HepG2 (cell line): ENCODE results near the gene GPR15. TPM values are rescaled to one million over a fixed set of nuclear protein-coding genes. Genes with fewer than 3 reads are reported as not detected.

Experiments
- NFATC3 ChIP-seq: sonication (generic); formaldehyde crosslinking; IDR thresholded peaks from 2 replicates; pipeline ENCODE4 v1.5.1; 2020; ENCODE audit warnings: mild to moderate bottlenecking, missing genetic modification reagents
- SKIL ChIP-seq: sonication (generic); formaldehyde crosslinking; IDR thresholded peaks from 2 replicates; pipeline ENCODE4 v1.8.0; 2022; ENCODE audit warnings: missing genetic modification reagents, mild to moderate bottlenecking, moderate library complexity, borderline replicate concordance
- ZNF282 ChIP-seq: fragments of 450-650 bp; IDR thresholded peaks from 2 replicates; pipeline ENCODE4 v1.6.1; 2018; ENCODE audit not compliant: partially characterized antibody
- ZNF713 ChIP-seq: sonication (generic); formaldehyde crosslinking; IDR thresholded peaks from 2 replicates; pipeline ENCODE4 v1.4.0; 2020; ENCODE audit warnings: mild to moderate bottlenecking, missing genetic modification reagents
- polyA plus RNA-seq, 8 experiments: library from polyadenylated mRNA; depleted of rRNA in 3 of 8; stranded (reverse) in 7 of 8; unstranded in 1 of 8; fragments of >200 nt; fragmentation: Illumina TruSeq in 4 of 8; extraction: Trizol in 4 of 8; gene quantifications; 2 replicates each; pipeline versions ENCODE4 v1.2.1 to v1.2.3, GENCODE V29; 2011 to 2016; ENCODE audit warnings: low read depth in 4 of 8, missing spikeins in 1 of 8, mixed read lengths in 1 of 8; ENCODE audit not compliant: insufficient read depth in 1 of 8
- total RNA-seq, 5 experiments: library from RNA; depleted of rRNA; stranded (reverse); fragments of >200 nt; fragmentation: Illumina TruSeq; extraction: Trizol; gene quantifications; 2 replicates each; pipeline ENCODE4 v1.2.3, GENCODE V29; 2016; ENCODE audit warnings: low read depth in 1 of 5
- TF ChIP-seq, protein P1 (sequence below): sonication (generic); formaldehyde crosslinking; IDR thresholded peaks from 2 replicates; pipeline ENCODE4 v1.4.0; 2020; ENCODE audit warnings: mild to moderate bottlenecking, missing genetic modification reagents

GPR15 gene
- total and polyA plus RNA-seq, 2 of the 13 experiments (the other 11 are each of a cell fraction or from before 2014, with no cell fraction given): not detected

- TF ChIP-seq, protein P1, sequence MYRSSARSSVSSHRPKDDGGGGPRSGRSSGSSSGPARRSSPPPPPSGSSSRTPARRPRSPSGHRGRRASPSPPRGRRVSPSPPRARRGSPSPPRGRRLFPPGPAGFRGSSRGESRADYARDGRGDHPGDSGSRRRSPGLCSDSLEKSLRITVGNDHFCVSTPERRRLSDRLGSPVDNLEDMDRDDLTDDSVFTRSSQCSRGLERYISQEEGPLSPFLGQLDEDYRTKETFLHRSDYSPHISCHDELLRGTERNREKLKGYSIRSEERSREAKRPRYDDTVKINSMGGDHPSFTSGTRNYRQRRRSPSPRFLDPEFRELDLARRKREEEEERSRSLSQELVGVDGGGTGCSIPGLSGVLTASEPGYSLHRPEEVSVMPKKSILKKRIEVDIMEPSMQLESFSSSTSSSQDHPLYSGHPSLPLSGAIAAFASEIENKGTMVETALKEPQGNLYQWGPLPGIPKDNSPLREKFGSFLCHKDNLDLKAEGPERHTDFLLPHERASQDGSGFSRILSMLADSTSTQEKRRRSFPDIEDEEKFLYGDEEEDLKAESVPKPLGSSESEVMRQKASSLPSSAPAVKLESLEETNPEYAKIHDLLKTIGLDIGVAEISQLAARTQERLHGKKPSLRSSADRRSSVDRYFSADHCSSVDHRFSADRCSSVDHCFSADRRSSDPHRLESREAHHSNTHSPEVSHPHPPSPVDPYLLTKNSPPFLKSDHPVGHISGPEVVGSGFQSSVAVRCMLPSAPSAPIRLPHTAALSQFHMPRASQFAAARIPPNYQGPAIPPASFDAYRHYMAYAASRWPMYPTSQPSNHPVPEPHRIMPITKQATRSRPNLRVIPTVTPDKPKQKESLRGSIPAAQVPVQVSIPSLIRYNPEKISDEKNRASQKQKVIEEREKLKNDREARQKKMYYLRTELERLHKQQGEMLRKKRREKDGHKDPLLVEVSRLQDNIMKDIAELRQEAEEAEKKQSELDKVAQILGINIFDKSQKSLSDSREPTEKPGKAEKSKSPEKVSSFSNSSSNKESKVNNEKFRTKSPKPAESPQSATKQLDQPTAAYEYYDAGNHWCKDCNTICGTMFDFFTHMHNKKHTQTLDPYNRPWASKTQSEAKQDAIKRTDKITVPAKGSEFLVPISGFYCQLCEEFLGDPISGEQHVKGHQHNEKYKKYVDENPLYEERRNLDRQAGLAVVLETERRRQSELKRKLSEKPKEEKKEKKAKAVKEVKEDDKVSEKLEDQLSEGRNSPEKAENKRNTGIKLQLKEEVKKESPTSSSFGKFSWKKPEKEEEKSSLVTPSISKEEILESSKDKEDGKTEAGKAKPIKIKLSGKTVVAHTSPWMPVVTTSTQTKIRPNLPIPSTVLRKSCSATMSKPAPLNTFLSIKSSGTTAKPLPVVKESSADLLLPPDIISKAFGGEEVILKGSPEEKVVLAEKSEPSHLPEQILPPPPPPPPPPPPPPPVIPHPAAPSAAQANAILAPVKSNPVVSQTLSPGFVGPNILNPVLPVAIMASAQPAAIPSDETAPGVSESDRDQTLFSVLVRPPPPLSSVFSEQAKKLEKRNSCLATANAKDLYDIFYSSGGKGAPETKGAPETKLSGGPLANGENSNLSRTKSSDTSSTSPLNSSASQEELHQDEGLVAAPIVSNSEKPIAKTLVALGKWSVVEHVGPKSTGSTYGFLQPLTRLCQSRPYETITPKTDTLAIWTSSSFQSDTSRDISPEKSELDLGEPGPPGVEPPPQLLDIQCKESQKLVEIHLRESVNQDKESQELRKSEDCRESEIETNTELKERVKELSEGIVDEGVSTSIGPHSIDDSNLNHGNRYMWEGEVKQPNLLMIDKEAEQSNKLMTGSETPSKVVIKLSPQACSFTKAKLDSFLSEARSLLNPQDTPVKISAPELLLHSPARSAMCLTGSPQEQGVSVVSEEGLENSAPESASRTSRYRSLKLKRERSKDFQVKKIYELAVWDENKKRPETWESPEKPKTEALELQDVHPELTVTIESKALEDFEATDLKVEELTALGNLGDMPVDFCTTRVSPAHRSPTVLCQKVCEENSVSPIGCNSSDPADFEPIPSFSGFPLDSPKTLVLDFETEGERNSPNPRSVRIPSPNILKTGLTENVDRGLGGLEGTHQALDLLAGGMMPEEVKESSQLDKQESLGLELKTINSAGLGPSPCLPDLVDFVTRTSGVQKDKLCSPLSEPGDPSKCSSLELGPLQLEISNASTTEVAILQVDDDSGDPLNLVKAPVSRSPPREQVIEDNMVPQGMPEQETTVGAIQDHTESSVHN (CRISPR knock-in tag): no peak
- no peak for TF ChIP-seq ZNF282
- no peak for TF ChIP-seq SKIL (CRISPR knock-in tag)
- TF ChIP-seq ZNF713 (CRISPR knock-in tag): no peak
- no peak for TF ChIP-seq NFATC3 (CRISPR knock-in tag)
These were observed 8.6 kb downstream of the GPR15 start (continued) for GRCh38 chr3:98540346-98540745.
